IMR-90 (cell line): Measurements from ENCODE around the gene PAFAH2. TPM values are rescaled to one million over a fixed set of nuclear protein-coding genes. Genes with fewer than 3 reads are reported as not detected.

Experiments
- ATAC-seq: fragments of 200-7000 bp; cut with Tn5 transposase; 2 replicates; pipeline ENCODE4 v1.9.1; 2020; ENCODE audit warnings: low read depth, mild to moderate bottlenecking, moderate library complexity
- BruUV-seq: library from RNA; stranded (reverse); fragments of 400-500 nt; replicated peaks from 2 replicates; lab custom pipeline; 2021; lab: Mats Ljungman, UMichigan
- CTCF ChIA-PET: fragments of 300-600 bp; formaldehyde crosslinking; extraction: SDS; loops from one replicate; lab custom pipeline; 2021; ENCODE audit warnings: antibody characterized with exemption; lab: Yijun Ruan, JAX
- POLR2A ChIA-PET: fragments of 300-600 bp; sonication (Branson Sonifier 250); formaldehyde crosslinking; loops from one replicate; lab custom pipeline; 2022; ENCODE audit warnings: antibody characterized with exemption; ENCODE audit not compliant: unreplicated experiment; lab: Charles Lee
- DNase-seq: peaks from one replicate; pipeline ENCODE4 v3.0.0; 2013
- H2AFZ ChIP-seq: replicated peaks from 2 replicates; pipeline ENCODE3; 2013; ENCODE audit warnings: low read length, mild to moderate bottlenecking; ENCODE audit not compliant: poor library complexity
- H2AK5ac ChIP-seq: 2 replicates; pipeline ENCODE4 v1.6.1; 2013; ENCODE audit warnings: low read depth, low read length, inconsistent platforms
- H2AK9ac ChIP-seq: replicated peaks from 2 replicates; pipeline ENCODE3; 2013; ENCODE audit warnings: mild to moderate bottlenecking, low read depth, low read length, moderate library complexity; ENCODE audit not compliant: poor library complexity
- H2BK120ac ChIP-seq: 2 replicates; pipeline ENCODE4 v1.6.1; 2013; ENCODE audit warnings: low read depth, low read length, inconsistent platforms
- H2BK15ac ChIP-seq: 3 replicates; pipeline ENCODE4 v1.6.1; 2013; ENCODE audit warnings: low read depth, low read length, inconsistent platforms
- H2BK20ac ChIP-seq: 2 replicates; pipeline ENCODE4 v1.6.1; 2013; ENCODE audit warnings: low read depth, mild to moderate bottlenecking, inconsistent platforms, low read length, moderate library complexity
- H2BK5ac ChIP-seq: 2 replicates; pipeline ENCODE4 v1.6.1; 2013; ENCODE audit warnings: mild to moderate bottlenecking, low read depth, low read length, inconsistent platforms; ENCODE audit not compliant: poor library complexity, severe bottlenecking
- H3K14ac ChIP-seq: replicated peaks from 2 replicates; pipeline ENCODE4 v1.6.1; 2013; ENCODE audit warnings: low read depth, low read length, inconsistent platforms
- H3K18ac ChIP-seq: 2 replicates; pipeline ENCODE4 v1.6.1; 2013; ENCODE audit warnings: low read depth, low read length, control low read depth
- H3K23ac ChIP-seq: 2 replicates; pipeline ENCODE4 v1.6.1; 2013; ENCODE audit warnings: low read depth, low read length, inconsistent platforms
- H3K27ac ChIP-seq: 2 replicates; pipeline ENCODE4 v1.5.1; 2013; ENCODE audit warnings: mild to moderate bottlenecking, control low read depth, low read length; ENCODE audit not compliant: insufficient read depth
- H3K27me3 ChIP-seq: 2 replicates; pipeline ENCODE4 v1.6.1; 2013; ENCODE audit warnings: low read length; ENCODE audit not compliant: control insufficient read depth, insufficient read depth
- H3K36me3 ChIP-seq: 2 replicates; pipeline ENCODE4 v1.6.1; 2013; ENCODE audit warnings: low read length, mixed read lengths; ENCODE audit not compliant: control insufficient read depth, insufficient read depth
- H3K4ac ChIP-seq: 2 replicates; pipeline ENCODE4 v1.6.1; 2013; ENCODE audit warnings: low read depth, low read length, inconsistent platforms
- H3K4me1 ChIP-seq: 2 replicates; pipeline ENCODE4 v1.6.1; 2013; ENCODE audit warnings: low read length, mixed read lengths; ENCODE audit not compliant: control insufficient read depth, insufficient read depth
- H3K4me2 ChIP-seq: 2 replicates; pipeline ENCODE4 v1.6.1; 2013; ENCODE audit warnings: low read depth, mild to moderate bottlenecking, control low read depth, low read length, moderate library complexity
- H3K4me3 ChIP-seq: 2 replicates; pipeline ENCODE4 v1.5.1; 2013; ENCODE audit warnings: low read depth, mild to moderate bottlenecking, control low read depth, low read length, moderate library complexity; ENCODE audit not compliant: insufficient read depth
- H3K56ac ChIP-seq: 2 replicates; pipeline ENCODE4 v1.6.1; 2013; ENCODE audit warnings: low read length, inconsistent platforms; ENCODE audit not compliant: insufficient read depth; ENCODE audit errors: extremely low read depth
- H3K79me1 ChIP-seq, 2 experiments: 2 replicates each; pipeline ENCODE4 v1.6.1; 2013; ENCODE audit warnings: low read length in 2 of 2, inconsistent platforms in 1 of 2, low read depth in 1 of 2
- H3K9ac ChIP-seq: 2 replicates; pipeline ENCODE4 v1.6.1; 2013; ENCODE audit warnings: low read depth, low read length, control low read depth
- H3K9me1 ChIP-seq: 2 replicates; pipeline ENCODE4 v1.6.1; 2013; ENCODE audit warnings: low read length, inconsistent platforms; ENCODE audit not compliant: insufficient read depth
- H3K9me3 ChIP-seq: 2 replicates; pipeline ENCODE4 v1.6.1; 2013; ENCODE audit warnings: low read length; ENCODE audit not compliant: control insufficient read depth, insufficient read depth
- H4K20me1 ChIP-seq: 2 replicates; pipeline ENCODE4 v1.6.1; 2013; ENCODE audit warnings: low read length, inconsistent platforms; ENCODE audit not compliant: insufficient read depth
- H4K5ac ChIP-seq: 2 replicates; pipeline ENCODE4 v1.6.1; 2013; ENCODE audit warnings: mild to moderate bottlenecking, low read depth, low read length, control low read depth
- H4K8ac ChIP-seq, 2 experiments: 2 replicates each; pipeline ENCODE4 v1.6.1; 2013; ENCODE audit warnings: low read depth in 2 of 2, low read length in 2 of 2, control low read depth in 1 of 2, inconsistent platforms in 1 of 2
- H4K91ac ChIP-seq: 2 replicates; pipeline ENCODE4 v1.6.1; 2013; ENCODE audit warnings: low read depth, low read length, inconsistent platforms; ENCODE audit not compliant: insufficient read depth
- BHLHE40 ChIP-seq: fragments of 150-350 bp; IDR thresholded peaks from 2 replicates; pipeline ENCODE4 v1.6.1; 2016; ENCODE audit warnings: mild to moderate bottlenecking, low read depth, low read length
- CEBPB ChIP-seq: IDR thresholded peaks from 2 replicates; pipeline ENCODE4 v1.6.1; 2012; ENCODE audit warnings: low read depth, low read length, improper control_type of control experiment
- CHD1 ChIP-seq: IDR thresholded peaks from 2 replicates; pipeline ENCODE4 v1.6.1; 2012; ENCODE audit warnings: low read depth, low read length, improper control_type of control experiment
- ELK1 ChIP-seq: fragments of 150-350 bp; IDR thresholded peaks from 2 replicates; pipeline ENCODE4 v1.6.1; 2016; ENCODE audit warnings: low read depth, mild to moderate bottlenecking, low read length, moderate library complexity, borderline replicate concordance
- FOS ChIP-seq: fragments of 150-350 bp; IDR thresholded peaks from 2 replicates; pipeline ENCODE4 v1.6.1; 2016; ENCODE audit warnings: low read depth, low read length
- MAFK ChIP-seq: IDR thresholded peaks from 2 replicates; pipeline ENCODE4 v1.6.1; 2012; ENCODE audit warnings: low read depth, low read length, improper control_type of control experiment
- NFE2L2 ChIP-seq: fragments of 150-350 bp; IDR thresholded peaks from 2 replicates; pipeline ENCODE4 v1.6.1; 2016; ENCODE audit warnings: low read depth, mild to moderate bottlenecking, low read length
- POLR2A ChIP-seq: IDR thresholded peaks from 2 replicates; pipeline ENCODE4 v1.6.1; 2012; ENCODE audit warnings: mild to moderate bottlenecking, low read depth, low read length
- RAD21 ChIP-seq: IDR thresholded peaks from 2 replicates; pipeline ENCODE4 v1.6.1; 2012; ENCODE audit warnings: low read length, improper control_type of control experiment
- RCOR1 ChIP-seq: IDR thresholded peaks from 2 replicates; pipeline ENCODE4 v1.6.1; 2012; ENCODE audit warnings: mild to moderate bottlenecking, low read length, improper control_type of control experiment; ENCODE audit not compliant: insufficient replicate concordance
- RFX5 ChIP-seq: IDR thresholded peaks from 2 replicates; pipeline ENCODE4 v1.8.0; 2012; ENCODE audit warnings: low read depth, mild to moderate bottlenecking, low read length, moderate library complexity
- SMC3 ChIP-seq: fragments of 150-350 bp; IDR thresholded peaks from 2 replicates; pipeline ENCODE4 v1.6.1; 2016; ENCODE audit warnings: low read depth, mild to moderate bottlenecking, antibody characterized with exemption, low read length, moderate library complexity
- USF2 ChIP-seq: fragments of 150-350 bp; IDR thresholded peaks from 2 replicates; pipeline ENCODE4 v1.6.1; 2017; ENCODE audit warnings: mild to moderate bottlenecking, antibody characterized with exemption, low read length, low read depth
- WGBS, 2 experiments: methylation state at CpG; one replicate each; pipeline versions ENCODE4 v1.1.5 to v1.1.7; 2013; ENCODE audit warnings: missing lambda C conversion rate in 2 of 2; ENCODE audit not compliant: insufficient read length in 1 of 2; ENCODE audit errors: extremely low coverage in 2 of 2; 5-methylcytosine and 5-hydroxymethylcytosine counted together
- dilution Hi-C: fragments of 300-500 bp; cut with HindIII; formaldehyde crosslinking; loops from one replicate; pipeline ENCODE4 v1.14.3; 2018; ENCODE audit warnings: low sequenced_read_pairs; ENCODE audit not compliant: unreplicated experiment
- in situ Hi-C: fragments of 300-500 bp; cut with MboI; formaldehyde crosslinking; loops from 3 replicates; pipeline ENCODE4 v1.14.3; 2019; ENCODE audit warnings: low sequenced_read_pairs, inconsistent platforms, mixed read lengths
- intact Hi-C: fragments of 100-400 bp; cut with micrococcal nuclease; formaldehyde crosslinking; loops from 2 replicates; pipeline ENCODE4 v1.10.0; 2022
- polyA plus RNA-seq, 3 experiments: library from polyadenylated mRNA; depleted of rRNA; stranded (reverse); fragments of >200 nt; gene quantifications; 2 replicates each; pipeline ENCODE4 v1.2.3, GENCODE V29; 2012; ENCODE audit warnings: low replicate concordance in 1 of 3
- total RNA-seq: library from RNA; depleted of rRNA; stranded (reverse); fragments of >200 nt; gene quantifications from 2 replicates; pipeline ENCODE4 v1.2.3, GENCODE V29; 2012
- TF ChIP-seq, protein P1 (sequence below): conservative IDR thresholded peaks from 2 replicates; pipeline ENCODE4 v1.5.1; 2012; ENCODE audit warnings: mild to moderate bottlenecking, low read depth, low read length, improper control_type of control experiment

Gene PAFAH2
- total and polyA plus RNA-seq, 2 of the 4 experiments (the other 2 are of a cell fraction): 8.3 to 12.2 TPM

DNA sequence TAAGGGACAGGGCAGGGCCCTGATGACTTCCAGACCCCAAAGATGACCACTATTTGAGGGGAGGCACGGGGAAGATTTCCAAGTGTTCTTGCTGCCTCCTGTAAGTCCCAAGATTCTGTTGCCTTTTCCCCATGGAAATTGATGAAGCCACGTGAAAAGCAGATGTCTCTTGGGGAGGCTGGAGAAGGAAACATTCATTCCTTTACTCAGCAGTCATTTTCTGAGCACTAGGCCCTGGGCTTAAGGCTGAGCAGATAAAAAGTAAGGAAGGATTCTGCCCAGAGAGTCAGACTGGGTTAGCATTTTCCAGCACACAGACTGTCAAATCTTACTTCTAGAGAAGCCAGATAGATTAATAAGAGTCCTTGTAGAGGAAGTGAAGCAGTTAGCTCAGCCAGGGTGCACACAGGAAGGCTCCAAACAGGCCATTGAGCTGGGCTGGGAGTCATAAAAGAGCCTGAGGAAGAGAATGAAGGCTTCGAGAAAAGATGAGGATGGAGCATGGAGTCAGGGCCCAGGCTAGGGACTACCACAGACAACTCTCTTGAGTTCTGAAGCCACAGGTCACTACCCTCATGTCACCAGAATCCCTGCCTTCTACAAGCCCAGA lies 33.9 kb upstream of the PAFAH2 start (continued):
- no peak for TF ChIP-seq RAD21
- TF ChIP-seq MAFK: no peak

DNA sequence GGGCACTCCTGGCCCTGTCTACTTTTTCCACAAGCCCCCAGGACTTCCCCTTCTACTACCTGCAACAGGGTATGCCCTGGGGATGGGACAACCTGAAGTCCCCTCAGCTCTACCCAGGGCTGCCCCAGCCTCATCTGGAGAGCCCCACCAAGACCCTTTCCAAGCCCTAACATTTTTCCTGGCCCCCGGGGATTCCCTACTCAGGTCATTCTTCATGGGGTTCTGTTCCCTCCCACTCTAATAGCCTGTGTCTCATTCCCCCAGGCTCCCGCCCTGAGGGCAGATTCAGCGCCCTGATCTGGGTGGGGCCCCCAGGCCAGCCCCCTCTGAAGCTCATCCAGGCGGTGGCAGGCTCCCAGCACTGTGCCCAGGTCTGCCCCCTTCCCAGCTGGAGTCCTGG lies 33.3 kb upstream of the PAFAH2 start:
- Histone ChIP-seq H2BK15ac (no peak overlapping the region), H4K20me1 (no peaks in the 10 kb centered on the region), H4K91ac (no peak overlapping the region), H3K9me3 (no peaks in the 10 kb centered on the region), H3K56ac (no peak overlapping the region), H3K27me3 (peaks cover 3% of the 10 kb centered on the region; the same call in 1 of the 2 replicates), H3K79me1 (no peaks in the 10 kb centered on the region), H3K4me3 (no peak overlapping the region), H3K4me1 (peaks cover 2% of the 10 kb centered on the region), H3K18ac (no peak overlapping the region), H3K23ac (no peak overlapping the region), H3K9me1 (0 out of 2 replicates have a peak, but pooled peaks cover 3% of the 10 kb centered on the region), H3K27ac (no peak overlapping the region), H2BK120ac (no peak overlapping the region), H3K14ac (no peak overlapping the region), H2AFZ (no peak overlapping the region), H3K4me2 (no peak overlapping the region), H2AK9ac (peak overlapping the region; percentile 19), H4K8ac (no peak overlapping the region), H3K9ac (no peak overlapping the region), H2AK5ac (no peak overlapping the region), H4K5ac (no peak overlapping the region), H3K36me3 (no peaks in the 10 kb centered on the region), H2BK5ac (no peak overlapping the region), H2BK20ac (no peak overlapping the region), H3K4ac (no peak overlapping the region)
- DNase-seq (no peak), ATAC-seq (no peak)
- POLR2A ChIA-PET: no interaction called here
- no TSS peak for BruUV-seq
- in situ Hi-C loops (no loop called here), dilution Hi-C loops (no loop called here), intact Hi-C loops (no loop called here)
- CTCF ChIA-PET: interaction anchor here (1.4 kb wide), 1 partner anchor 136 kb away, joined by 4 read pairs; no protein-coding TSS in a partner anchor
- WGBS, 2 experiments: 100% methylated on average over 1 of the region's 4 CpGs; no CpG with 5 or more reads in 1 of the 2 experiments
- TF ChIP-seq CHD1: no peak
- no peak for TF ChIP-seq CEBPB
- no peak for TF ChIP-seq ELK1
- TF ChIP-seq RFX5: no peak
- no peak for TF ChIP-seq BHLHE40
- TF ChIP-seq RCOR1: no peak
- no peak for TF ChIP-seq POLR2A
- TF ChIP-seq, protein P1, sequence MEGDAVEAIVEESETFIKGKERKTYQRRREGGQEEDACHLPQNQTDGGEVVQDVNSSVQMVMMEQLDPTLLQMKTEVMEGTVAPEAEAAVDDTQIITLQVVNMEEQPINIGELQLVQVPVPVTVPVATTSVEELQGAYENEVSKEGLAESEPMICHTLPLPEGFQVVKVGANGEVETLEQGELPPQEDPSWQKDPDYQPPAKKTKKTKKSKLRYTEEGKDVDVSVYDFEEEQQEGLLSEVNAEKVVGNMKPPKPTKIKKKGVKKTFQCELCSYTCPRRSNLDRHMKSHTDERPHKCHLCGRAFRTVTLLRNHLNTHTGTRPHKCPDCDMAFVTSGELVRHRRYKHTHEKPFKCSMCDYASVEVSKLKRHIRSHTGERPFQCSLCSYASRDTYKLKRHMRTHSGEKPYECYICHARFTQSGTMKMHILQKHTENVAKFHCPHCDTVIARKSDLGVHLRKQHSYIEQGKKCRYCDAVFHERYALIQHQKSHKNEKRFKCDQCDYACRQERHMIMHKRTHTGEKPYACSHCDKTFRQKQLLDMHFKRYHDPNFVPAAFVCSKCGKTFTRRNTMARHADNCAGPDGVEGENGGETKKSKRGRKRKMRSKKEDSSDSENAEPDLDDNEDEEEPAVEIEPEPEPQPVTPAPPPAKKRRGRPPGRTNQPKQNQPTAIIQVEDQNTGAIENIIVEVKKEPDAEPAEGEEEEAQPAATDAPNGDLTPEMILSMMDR: no peak
- no peak for TF ChIP-seq USF2
- TF ChIP-seq FOS: no peak
- TF ChIP-seq SMC3: no peak
- no peak for TF ChIP-seq RAD21
- TF ChIP-seq MAFK: no peak
- no peak for TF ChIP-seq NFE2L2
